Measurements from ENCODE around the gene DGKG.

The DGKG gene

DNA sequence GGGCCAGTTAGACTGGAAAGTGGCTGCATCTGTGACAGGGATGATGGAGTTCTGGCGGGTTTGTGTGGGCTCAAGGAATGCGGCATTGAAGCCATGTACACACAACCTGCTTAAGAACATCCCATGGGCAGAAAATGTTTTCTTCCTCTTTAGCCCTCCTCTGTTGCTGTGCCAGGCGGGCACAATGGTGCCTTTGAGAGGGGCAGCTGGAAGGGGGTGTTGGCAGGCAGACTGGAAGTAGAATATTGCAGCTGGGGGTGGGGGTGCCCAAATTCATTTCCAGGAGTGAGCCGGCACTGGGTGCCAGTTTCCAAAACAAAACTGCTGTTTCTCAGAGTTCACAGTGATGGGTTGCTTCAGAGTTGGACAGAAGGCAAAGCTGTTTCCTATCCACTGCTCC is 161.3 kb downstream of the DGKG start:
- DNase-seq, result no peak

DNA sequence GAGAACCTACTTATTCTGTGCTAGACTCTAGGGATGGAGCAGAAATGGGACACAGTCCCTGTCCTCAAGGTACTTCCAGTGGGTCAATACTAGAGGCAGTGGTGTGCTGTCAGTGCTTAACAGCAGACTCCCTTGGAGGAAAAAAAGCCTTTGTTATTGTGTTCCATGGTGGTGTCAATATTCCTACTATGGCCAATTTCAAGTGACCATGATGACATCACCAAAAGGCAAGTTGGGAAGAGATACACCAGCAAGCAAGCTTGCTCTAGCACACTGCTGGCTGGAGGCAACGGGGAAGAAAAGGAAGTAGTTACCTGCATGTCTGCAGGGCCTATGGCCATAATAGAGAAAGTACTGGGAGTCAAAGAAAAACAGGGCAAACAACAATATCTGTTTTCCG is 163.6 kb downstream of the DGKG start:
- no peak for DNase-seq

DNA sequence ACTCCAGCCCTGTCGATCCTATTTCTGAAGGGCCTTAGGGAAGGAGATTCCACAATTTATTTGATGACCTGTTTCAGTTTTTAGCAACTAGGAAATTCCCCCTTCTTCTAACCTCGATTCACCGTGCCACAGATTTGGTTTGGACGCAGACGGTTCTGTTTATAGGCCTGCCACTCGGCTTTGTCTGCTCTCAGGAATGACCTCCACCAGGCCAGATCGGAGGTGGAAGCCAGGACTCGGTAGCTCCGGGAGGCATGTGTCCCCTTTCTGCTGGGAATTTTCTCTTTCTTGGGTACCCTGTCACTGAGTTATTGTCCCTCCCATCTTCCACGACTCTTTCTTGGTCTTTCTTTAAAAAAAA is 167.6 kb downstream of the DGKG start:
- DNase-seq, result no peak

DNA sequence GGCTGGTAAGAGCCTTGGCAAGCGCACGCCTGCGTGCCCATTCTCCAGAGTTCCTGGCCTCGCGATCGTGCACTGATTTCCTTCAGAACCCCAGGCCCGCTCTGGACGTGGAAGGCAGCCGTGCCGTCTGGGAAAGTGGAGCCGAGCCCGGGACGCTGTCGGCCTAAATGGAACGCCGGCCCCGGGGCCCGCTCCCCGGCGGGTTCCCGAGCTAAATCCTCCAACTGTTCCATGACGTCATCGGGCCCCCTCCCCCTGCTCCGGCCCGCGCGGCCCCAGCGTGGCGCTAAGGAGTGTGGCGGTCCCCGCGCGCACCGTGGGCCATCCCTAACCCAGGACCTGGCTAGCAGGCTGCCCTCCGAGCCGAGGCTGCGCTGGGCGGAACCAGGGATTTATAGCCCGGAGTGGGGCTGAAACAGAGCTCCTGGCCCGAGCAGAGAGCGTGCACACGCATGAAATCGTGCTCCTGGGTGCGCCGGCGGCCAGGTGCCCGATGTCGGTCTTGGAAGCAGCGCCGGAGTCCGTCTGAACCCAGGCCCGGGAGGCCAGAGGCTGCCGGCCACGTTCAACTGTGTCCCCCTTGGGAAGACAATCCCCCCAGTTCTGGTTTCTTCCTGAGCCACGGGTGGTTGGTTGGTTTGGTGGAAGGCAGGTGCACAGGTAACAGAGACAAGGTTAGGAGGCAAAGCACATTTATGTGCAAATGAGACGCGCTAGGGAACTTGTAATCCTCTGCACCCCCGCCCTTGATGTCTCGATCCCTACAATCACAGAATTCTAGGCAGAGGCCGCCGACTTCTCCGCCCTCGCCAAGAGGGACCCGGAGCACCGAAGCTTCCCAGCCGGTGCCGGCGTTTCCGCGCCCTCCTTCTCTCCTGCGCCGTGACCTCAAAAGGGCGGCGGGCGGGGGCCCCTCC is 168.2 kb downstream of the DGKG start:
- DNase-seq, result no peak

DNA sequence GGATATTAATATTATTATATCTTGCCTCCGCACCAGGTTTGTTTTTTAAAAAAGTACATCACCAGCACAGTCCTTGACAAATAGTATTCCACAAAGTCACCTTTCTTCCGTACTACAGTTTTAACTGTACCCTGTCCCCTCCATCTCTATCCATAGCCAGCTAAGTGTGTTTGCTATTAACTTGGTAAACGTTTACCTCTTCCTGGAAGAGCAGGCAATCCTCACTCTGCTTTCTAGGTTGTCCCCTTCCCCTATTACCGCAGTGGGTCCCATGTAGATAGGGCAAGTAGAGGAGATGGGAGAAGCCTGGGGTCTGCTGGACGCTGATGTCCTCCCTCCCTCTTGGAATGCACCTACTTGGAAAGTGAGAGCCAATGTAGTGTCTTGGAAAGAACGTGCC is 169.2 kb downstream of the DGKG start:
- DNase-seq, result no peak

DNA sequence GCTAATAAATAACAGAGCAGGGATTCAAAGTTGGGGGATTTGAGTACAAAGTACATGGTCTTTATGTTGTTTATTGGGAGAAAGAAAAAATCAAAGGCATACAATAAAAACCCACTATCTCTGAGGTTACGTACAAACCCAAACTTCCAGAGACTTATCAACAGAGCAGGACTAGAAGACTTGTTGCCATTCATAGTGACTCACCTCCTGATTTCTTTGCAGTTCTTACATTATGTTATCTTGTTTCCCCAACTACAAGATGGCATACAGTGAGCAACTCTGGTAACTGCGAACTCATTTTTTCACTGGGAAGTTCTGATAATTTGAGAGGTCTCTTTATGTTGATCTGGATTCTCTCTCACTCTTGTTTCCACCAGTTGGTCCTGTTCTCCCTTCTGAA is 172.5 kb downstream of the DGKG start:
- DNase-seq, result no peak

DNA sequence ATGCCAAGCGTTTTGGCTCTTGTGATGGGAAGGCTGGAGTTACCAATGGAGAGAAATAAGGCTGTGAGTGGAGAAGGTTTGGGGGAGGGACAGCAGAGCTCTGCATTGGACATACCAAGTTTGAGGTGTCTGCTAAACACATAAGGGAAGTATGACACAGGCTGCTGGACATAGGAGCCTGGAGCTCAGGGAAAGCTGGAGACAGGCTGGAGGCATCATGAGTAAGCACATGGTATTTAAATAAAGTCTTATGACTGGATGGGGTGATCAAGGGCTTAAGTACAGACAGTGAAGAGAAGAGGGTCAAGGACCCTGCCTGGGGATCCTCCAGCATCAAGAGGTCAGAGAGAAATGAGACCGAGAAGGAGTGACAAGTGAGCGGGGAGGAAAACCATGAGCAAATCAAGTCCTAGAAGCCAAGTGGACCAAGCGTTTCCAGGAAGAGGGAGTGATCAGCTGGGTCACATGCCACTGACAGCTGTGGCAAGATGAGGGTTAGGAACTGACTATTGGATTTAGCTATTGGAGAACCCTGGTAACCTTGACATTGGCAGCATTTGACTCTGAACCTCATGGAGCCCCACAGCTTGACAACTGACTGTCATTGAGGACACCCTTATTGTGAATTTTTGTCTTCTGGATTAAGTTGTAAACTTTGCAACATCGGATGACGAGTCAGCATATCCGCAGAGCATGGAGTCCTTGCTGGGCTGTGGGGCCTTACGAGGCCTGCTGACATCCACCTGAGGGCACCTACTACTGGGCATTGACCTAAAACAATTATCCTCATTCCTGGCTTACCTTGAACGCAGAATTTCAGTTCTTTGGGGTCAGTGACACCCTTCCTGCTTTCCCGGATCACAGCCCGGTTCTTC is 174.4 kb downstream of the DGKG start:
- DNase-seq, result no peak

DNA sequence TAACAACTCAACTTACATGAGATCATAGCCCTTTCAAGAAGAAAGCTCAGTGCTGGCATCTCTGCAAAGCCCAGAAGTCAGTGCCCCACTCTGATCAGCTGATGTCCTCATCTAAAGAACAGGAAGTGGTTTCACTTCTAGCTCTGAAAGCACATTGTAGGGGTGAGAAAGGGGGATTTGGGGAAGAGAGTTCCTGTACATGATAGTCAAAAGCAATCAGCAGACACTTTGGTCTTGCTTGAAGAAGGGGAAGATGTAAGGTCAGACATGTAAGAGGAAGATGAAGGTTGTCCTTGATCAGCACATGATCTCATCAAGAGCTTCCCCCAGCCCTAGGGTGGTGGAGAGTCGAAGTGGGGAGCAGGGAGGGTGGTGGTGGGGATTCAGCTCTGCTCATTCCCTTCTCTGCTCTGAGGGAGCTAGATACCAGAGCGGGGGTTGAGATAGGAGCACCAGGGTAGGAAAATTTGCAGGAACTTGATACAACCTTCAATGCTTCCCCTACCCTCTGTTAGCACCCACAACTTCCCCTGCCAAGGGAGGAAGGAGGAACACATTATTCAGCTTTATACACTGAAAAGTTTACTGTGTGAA is 176.7 kb downstream of the DGKG start:
- no peak for DNase-seq

DNA sequence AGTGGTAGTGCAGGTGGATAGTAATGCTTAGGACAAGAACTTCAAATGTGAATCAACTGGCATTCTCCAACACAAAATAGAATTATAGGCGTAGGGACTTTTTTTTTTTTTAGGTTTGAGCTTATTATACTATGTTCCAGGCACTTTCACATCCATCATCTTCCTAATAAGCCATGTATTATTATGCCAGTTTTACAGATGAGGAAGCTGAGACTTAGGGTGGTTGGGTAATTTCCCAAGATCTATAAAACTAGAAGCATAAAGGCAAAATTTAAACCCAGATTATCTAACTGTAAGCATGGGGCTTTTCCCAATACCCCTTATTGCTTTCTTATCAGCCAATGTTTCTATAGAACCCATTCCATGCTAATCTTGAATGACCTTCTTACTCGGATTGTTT is 178.0 kb downstream of the DGKG start:
- DNase-seq, result no peak

DNA sequence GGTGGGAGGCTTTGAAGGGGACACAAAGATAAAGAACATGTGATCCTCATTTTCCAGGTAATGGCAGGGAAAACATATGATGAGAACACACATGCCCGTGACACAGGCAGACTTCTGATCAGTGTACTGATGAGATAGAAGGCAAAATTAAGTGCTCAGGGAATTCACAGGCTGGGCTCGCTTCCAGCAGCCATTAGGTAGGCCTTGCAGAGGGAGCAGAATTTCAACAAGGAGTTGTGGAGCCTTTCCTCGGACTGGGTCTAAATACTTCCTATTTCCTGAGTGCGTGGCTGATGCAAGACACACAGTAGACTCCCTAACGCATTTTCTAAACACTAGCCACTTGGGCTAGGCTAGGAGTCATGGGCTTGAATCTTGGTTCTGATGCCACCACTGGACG is 179.2 kb downstream of the DGKG start:
- DNase-seq, result no peak

DNA sequence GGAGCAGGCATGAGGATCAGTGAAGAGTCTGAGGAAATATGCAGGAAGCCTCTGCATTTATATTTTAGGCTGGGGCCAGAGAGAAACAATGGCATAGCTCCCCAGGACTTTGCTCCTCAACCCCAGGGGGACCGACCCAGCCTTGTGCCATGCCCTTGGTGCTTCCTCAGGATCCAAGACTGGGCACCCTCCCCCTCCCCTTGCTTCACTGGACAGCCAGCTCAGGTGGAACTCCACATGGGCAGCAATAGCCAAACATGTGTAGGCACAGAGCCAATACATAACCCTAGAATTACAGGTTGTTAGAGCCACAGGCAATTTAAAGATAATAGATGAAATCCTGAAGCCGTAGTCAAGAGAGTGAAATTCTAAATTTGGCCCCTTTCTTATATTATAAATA is 180.1 kb downstream of the DGKG start:
- no peak for DNase-seq

DNA sequence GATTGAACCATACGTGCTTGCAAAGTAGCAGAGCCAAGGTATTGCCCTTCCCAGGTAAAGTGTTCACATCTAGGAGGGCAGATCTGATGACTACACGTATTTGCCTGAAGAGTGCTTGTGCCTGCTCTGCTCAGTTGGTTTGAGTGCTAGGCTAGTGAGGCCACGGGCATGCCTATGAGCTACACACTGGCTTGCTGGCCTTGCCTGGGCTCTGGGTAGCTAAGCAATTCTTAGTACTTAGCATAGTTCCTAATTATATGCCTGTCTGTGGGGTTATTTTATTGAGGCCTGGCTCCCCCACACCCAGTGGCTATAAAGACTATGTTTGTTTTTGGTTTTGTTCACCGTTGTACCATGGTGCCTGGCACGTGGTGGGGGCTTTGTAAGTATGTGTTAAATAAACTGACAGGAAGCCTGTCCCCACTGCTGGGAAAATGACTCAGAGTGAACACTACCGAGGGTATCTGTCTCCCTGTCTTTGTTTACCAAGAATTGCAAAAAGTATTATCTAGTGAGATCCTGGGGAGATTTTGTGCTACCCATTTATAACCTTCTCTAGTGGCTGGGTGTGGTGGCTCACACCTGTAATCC is 181.0 kb downstream of the DGKG start:
- no peak for DNase-seq

DNA sequence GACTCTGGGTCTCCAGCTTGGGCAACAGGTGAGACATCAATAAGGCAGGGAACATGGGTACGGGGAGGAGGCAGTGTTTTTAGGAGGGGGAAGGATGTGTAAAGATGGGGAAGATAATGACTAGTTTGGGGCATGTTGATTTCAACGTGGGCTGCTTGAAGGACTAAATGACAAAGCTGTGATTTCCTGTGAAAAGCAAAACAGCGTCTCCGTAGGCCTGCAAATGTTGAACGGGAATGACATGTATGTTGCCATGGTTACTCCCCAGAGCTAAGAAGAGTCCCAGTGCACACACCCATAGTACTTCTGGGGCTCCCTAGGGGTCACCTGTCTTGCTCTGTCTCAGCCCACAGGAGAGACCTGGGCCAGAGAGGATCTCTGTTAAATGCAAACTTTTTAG is 181.9 kb downstream of the DGKG start:
- no peak for DNase-seq

DNA sequence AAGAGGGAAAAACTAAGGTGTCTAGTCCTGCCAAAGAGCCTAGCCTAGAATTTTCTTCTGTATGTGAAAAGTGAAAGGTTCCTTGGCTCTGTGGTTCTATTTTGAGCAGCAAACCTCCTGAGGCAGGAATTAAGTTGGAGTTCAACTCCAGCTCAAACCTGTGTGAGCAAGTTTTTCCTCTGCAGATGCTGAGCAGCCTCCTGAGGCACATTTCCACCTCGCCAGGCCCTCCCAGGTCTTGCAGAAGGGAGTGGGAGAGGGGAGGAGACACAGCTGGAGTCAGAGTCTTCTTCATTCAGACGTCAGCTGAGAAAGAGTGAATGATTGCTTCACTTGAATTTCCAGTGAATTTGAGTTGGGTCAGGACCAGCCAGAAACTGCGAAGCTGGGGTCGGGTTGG is 183.6 kb downstream of the DGKG start:
- no peak for DNase-seq

DNA sequence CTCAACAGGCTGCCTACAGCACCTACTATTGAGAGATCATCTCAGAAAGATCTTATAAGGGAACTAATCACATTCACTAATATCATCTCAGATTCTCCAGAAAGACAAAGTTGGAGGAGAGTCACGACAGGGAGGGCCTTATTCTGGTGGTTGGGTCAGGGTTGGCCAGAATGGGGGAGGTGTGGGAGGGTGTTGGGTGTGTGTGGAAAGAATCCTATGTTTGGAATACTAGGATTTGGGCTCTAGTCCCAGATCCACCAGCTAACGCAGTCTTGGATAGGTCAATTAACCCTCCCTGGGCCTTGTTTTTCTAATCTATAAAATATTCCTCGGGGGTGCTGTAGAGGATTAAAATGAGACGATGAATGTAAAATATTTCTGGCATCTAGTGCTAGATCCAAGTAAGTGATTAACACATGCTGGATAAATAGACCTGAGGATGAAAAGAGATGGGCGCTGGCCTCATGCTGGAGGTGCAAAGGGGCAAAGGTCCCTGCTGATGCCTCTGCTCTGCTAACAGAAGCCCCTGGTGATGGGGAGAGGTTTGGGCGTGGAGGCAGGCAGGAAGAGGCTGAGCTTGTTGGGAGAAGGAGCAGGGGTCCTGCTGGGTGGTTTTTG is 185.6 kb downstream of the DGKG start:
- no peak for DNase-seq

DNA sequence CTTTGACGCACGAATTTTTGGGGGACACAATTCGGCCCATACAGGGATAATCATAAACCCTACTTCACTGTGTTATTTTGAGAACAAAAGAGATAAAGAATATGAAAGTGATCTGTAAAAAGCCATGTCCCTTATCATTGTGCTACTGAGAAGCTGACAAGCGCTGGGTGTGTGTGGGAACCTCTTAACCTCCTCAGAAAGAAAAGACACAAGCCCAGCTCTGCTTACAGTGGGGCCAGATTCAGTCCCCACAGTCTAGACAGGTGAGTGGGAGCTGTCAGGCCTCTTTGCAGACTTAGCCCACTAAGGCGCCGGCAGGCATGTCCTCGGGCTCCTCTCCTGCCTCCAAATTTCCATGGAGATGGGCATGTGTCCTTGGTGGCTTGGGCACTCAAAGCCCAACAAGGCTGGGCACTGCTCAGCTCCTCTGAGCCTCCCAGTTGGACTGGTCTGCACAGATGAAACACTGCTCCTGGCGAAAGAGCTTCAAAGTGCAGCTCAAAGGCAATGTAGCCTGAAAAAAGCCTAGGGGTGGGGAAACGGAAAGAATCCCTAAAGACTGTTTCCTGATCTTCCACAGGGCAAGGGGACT is 188.7 kb downstream of the DGKG start:
- DNase-seq, result no peak

DNA sequence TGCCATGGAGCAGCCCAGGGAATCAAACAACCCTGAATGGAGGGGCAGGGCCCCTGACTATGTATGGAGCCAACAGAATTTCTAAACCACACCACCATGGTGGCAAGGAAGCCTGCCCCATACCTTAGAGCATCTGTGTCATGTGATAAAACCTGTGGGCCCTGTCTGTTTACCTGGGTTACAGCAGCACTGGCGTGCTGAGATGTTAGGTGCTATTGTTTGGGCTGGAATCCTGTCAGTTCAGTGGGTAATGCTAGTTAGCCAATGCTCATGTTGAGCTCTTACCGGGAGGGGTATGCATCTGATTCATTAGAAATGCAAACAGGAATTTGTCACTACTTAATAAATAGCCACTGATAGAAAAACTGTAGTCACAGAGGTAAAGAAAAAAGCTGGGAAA is 189.7 kb downstream of the DGKG start:
- no peak for DNase-seq

DNA sequence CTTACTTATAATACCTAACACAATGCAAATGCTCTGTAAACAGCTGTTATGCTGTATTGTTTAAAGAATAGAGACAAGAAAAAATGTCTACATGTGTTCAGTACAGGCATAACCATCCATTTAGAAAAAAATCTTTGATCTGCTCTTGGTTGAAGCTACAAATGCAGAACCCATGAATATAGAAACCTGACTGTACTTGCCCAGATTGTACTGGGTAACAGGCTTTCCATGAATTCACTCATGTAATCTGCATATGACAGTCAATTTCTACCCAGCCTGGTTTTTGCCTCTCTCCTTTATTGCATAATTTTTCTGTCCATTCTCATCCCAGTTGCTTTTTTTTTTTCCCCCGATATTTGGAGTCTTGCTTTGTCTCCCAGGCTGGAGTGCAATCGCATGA is 190.5 kb downstream of the DGKG start:
- no peak for DNase-seq

DNA sequence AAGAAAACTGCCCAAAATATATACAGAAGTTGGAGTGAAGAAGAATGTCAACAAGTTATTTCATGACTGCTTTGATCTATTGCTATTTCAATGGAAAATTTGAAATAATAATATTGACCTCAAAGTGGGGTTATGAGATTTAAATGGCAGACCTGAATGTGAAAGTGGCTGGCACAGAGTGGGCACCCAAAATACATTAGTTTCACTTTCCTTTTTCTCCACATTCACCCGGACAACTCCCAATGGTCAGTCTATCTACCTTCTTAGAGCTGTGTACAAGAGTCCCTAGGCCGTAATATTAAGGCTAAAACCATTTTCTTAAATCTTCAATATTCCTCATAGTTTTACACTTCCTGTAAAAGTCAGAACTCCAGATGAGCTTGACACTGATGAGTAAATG is 191.5 kb downstream of the DGKG start:
- no peak for DNase-seq

DNA sequence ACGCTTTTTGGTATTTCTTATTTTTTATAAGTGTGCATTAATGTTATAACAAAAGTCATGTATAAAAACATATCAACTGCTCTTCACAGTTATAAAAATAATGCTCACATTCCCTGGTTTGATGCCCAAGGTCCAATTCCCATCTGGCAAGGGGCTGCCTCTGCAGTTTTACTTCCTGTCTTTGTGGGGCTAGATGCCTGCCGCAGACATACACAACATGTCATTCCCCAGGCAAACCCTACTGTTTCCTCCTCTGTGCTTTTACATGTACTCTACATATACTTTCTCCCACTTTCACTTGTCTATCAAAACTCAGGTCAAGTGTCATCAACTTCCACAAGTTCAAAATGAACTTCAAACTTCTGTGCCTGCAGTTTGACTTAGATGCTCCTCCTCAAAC is 192.7 kb downstream of the DGKG start:
- no peak for DNase-seq

DNA sequence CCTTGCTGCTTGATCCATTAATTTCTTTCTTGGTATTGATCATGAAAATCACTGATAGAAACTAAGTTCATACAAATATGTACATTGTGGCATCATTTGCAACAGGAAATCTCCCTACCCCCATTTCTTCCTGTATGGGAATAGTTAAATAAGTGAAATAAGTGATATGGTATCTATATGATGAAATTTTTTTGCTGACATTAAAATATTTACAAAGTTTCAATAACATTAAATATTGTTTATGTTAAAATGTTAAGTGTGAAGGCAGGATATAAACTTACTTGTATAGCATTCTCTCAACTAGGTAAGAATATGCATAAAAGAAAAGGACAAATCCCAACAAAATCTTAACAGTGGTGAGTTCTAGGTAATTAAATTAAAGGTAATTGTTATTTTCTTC is 193.1 kb downstream of the DGKG start:
- no peak for DNase-seq

DNA sequence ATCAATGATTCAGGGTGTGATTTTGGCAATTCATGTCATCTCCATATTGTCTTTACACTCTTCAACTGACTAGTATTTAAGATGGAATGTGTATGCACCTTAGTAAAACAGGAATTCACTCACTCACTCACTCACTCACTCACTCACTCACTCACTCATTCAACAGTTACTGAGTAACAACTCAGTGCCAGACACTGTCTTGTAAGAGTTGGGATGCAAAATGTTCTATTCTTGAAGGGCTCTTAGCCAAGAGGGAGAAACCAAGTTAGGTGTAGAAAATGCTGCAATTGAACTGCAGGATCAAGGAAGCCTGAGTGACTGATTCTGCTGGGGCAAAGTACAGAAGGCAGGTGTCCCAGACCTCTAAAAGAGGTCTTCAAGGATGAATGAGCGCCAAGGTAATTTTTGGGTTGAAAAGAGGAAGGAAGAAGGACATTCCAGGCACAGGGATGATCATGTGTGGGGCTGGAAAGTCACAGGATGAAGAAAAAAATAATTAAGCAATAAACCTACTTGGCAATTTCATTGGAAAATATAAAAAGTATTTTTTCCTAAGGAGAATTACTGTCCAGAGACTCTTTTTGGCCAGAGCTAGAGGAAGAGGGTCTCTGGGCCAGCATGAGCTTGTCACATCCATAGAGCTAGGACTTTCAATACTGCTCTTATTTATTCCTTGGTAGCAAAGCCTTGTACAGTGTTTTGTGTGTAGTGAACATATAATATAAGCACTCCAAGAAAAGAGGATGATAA is 194.2 kb downstream of the DGKG start:
- DNase-seq, result no peak
